Right atrium auricular region (tissue), 2 donors: ENCODE data around the gene C2orf49. TPM values are rescaled to one million over a fixed set of nuclear protein-coding genes. Genes with fewer than 3 reads are reported as not detected.
A peak's percentile ranks its signal among the peaks of the same experiment; 100 is the strongest.

Experiments used
- DNase-seq: peaks from one replicate; pipeline ENCODE4 v3.0.0-alpha.2; 2019; ENCODE audit warnings: low spot score
- H3K27ac ChIP-seq, 2 donors: fragments of 200-600 bp; sonication (generic); 1 replicate in 1 of 2; 2 replicates in 1 of 2; pipeline ENCODE4 v1.5.1; 2016 to 2019
- H3K27me3 ChIP-seq, 2 donors: fragments of 200-600 bp; sonication (generic); one replicate each; pipeline versions ENCODE4 v1.5.1 to v1.6.0; 2017 to 2019
- H3K36me3 ChIP-seq: fragments of 200-600 bp; sonication (generic); one replicate; pipeline ENCODE4 v1.5.1; 2016
- H3K4me1 ChIP-seq, 2 donors: fragments of 200-600 bp; sonication (generic); one replicate each; pipeline versions ENCODE4 v1.5.1 to v1.6.0; 2017 to 2019
- H3K4me3 ChIP-seq, 2 donors: fragments of 200-600 bp; sonication (generic); 1 replicate in 1 of 2; 2 replicates in 1 of 2; pipeline ENCODE4 v1.5.1; 2017 to 2019; ENCODE audit warnings: mild to moderate bottlenecking in 1 of 2, moderate library complexity in 1 of 2
- H3K9me3 ChIP-seq, 2 donors: fragments of 200-600 bp; sonication (generic); one replicate each; pipeline ENCODE4 v1.5.1; 2019
- CTCF ChIP-seq, 2 donors: fragments of 200-600 bp; sonication (generic); IDR thresholded peaks; one replicate each; pipeline ENCODE4 v1.5.1; 2019; ENCODE audit warnings: antibody characterized with exemption in 2 of 2
- total RNA-seq, 2 donors: library from RNA; depleted of rRNA; stranded (reverse); fragments of >200 nt; gene quantifications; one replicate each; pipeline ENCODE4 v1.1.0, GENCODE V29; 2016

Gene C2orf49
- total RNA-seq, 2 donors from 2014 or later: 15.5 to 18.0 TPM

GRCh38 chr2:105373895-105374401 lies 36.6 kb downstream of the C2orf49 start:
- Histone ChIP-seq H3K36me3 (peaks cover 31% of the 10 kb centered on the region), H3K9me3 (no peaks in the 10 kb centered on the region), H3K4me3 (no peak overlapping the region), H3K4me1 (peaks cover 0 to 64% of the 10 kb centered on the region in 2 donors), H3K27me3 (no peaks in the 10 kb centered on the region), H3K27ac (peak overlapping the region; percentile 68)
- peak; percentile 58 for DNase-seq
- no peak for TF ChIP-seq CTCF (IDR thresholded peaks at IDR 0.05)

GRCh38 chr2:105375001-105375561 lies 37.7 kb downstream of the C2orf49 start:
- H3K4me1 ChIP-seq: peaks cover 0 to 68% of the 10 kb centered on the region in 2 donors
- H3K27ac ChIP-seq: peak overlapping the region; percentile 68
- DNase-seq: no peak
- H3K36me3 ChIP-seq: peaks cover 27% of the 10 kb centered on the region
- no peak for TF ChIP-seq CTCF (IDR thresholded peaks at IDR 0.05)
- H3K9me3 ChIP-seq: no peaks in the 10 kb centered on the region
- H3K27me3 ChIP-seq: no peaks in the 10 kb centered on the region
- no peak overlapping the region for H3K4me3 ChIP-seq

- H3K4me3 ChIP-seq: no peak overlapping the region
- no peaks in the 10 kb centered on the region for H3K9me3 ChIP-seq
- TF ChIP-seq CTCF (IDR thresholded peaks at IDR 0.05): no peak
- peaks cover 19% of the 10 kb centered on the region for H3K36me3 ChIP-seq
- H3K27ac ChIP-seq: peak overlapping the region; percentile 68
- peaks cover 0 to 72% of the 10 kb centered on the region in 2 donors for H3K4me1 ChIP-seq
- no peak for DNase-seq
- no peaks in the 10 kb centered on the region for H3K27me3 ChIP-seq
Observed at GRCh38 chr2:105376010-105376409, 38.7 kb downstream of the C2orf49 start.

GRCh38 chr2:105376789-105377240 lies 39.5 kb downstream of the C2orf49 start:
- TF ChIP-seq CTCF (IDR thresholded peaks at IDR 0.05): no peak
- Histone ChIP-seq H3K27me3 (no peaks in the 10 kb centered on the region), H3K4me1 (peaks cover 0 to 80% of the 10 kb centered on the region in 2 donors), H3K36me3 (peaks cover 22% of the 10 kb centered on the region), H3K4me3 (no peak overlapping the region), H3K9me3 (no peaks in the 10 kb centered on the region), H3K27ac (no peak overlapping the region)
- DNase-seq: peak; percentile 38

- Histone ChIP-seq H3K9me3 (no peaks in the 10 kb centered on the region), H3K36me3 (peaks cover 20% of the 10 kb centered on the region), H3K4me1 (peaks cover 0 to 90% of the 10 kb centered on the region in 2 donors), H3K27me3 (no peaks in the 10 kb centered on the region), H3K4me3 (no peak overlapping the region), H3K27ac (no peak overlapping the region)
- peak in 1 of 2 donors; percentile 44 for TF ChIP-seq CTCF (IDR thresholded peaks at IDR 0.05)
- DNase-seq: no peak
Observed at GRCh38 chr2:105377871-105378270, 40.5 kb downstream of the C2orf49 start.
